Loucy (cell line): ENCODE measurements around the gene RNF26.
"Not testable (repeated sequence)": the region's sequence is repeated elsewhere in the genome, so short reads cannot be mapped to it uniquely, and the experiment has no call there.

Experiments used
- H2AFZ ChIP-seq: fragments of 200-600 bp; sonication (generic); 2 replicates; pipeline ENCODE4 v1.6.0; 2016; ENCODE audit warnings: antibody characterized with exemption, mild to moderate bottlenecking, low read length, moderate library complexity
- H3F3A ChIP-seq: fragments of 200-600 bp; 2 replicates; pipeline ENCODE4 v1.6.0; 2016; ENCODE audit warnings: antibody characterized with exemption, low read depth, mild to moderate bottlenecking
- H3K27me3 ChIP-seq: fragments of 200-600 bp; sonication (generic); 2 replicates; pipeline ENCODE4 v1.6.1; 2014; ENCODE audit warnings: low read length, mild to moderate bottlenecking; ENCODE audit not compliant: insufficient read depth, poor library complexity, severe bottlenecking
- H3K36me3 ChIP-seq: fragments of 200-600 bp; sonication (generic); 2 replicates; pipeline ENCODE4 v1.6.1; 2016; ENCODE audit warnings: low read length; ENCODE audit not compliant: insufficient read depth
- H3K4me1 ChIP-seq: fragments of 200-600 bp; sonication (generic); 2 replicates; pipeline ENCODE4 v1.5.1; 2014; ENCODE audit warnings: low read length, mild to moderate bottlenecking; ENCODE audit not compliant: insufficient read depth, poor library complexity, severe bottlenecking
- H3K4me2 ChIP-seq: fragments of 200-600 bp; sonication (generic); 2 replicates; pipeline ENCODE4 v1.6.0; 2014; ENCODE audit warnings: antibody characterized with exemption, low read length, low read depth, mild to moderate bottlenecking; ENCODE audit not compliant: poor library complexity, severe bottlenecking
- H3K4me3 ChIP-seq: fragments of 200-600 bp; sonication (generic); 2 replicates; pipeline ENCODE4 v1.5.1; 2014; ENCODE audit warnings: low read length, mild to moderate bottlenecking, mixed read lengths; ENCODE audit not compliant: poor library complexity, severe bottlenecking
- H3K79me2 ChIP-seq: fragments of 200-600 bp; sonication (generic); 2 replicates; pipeline ENCODE4 v1.6.1; 2014; ENCODE audit warnings: low read length; ENCODE audit not compliant: insufficient read depth
- H3K9ac ChIP-seq: fragments of 200-600 bp; sonication (generic); 2 replicates; pipeline ENCODE4 v1.6.0; 2014; ENCODE audit warnings: mild to moderate bottlenecking, low read depth, low read length, moderate library complexity; ENCODE audit not compliant: poor library complexity, severe bottlenecking
- H3K9me2 ChIP-seq: fragments of 200-600 bp; sonication (generic); replicated peaks from 2 replicates; pipeline ENCODE4 v1.6.1; 2016; ENCODE audit warnings: low read depth, low read length, mixed read lengths
- H3K9me3 ChIP-seq: fragments of 200-600 bp; sonication (generic); 2 replicates; pipeline ENCODE4 v1.6.1; 2014; ENCODE audit warnings: mild to moderate bottlenecking, antibody characterized with exemption, low read length, low read depth; ENCODE audit not compliant: insufficient read depth
- H4K20me1 ChIP-seq: fragments of 200-600 bp; sonication (generic); 2 replicates; pipeline ENCODE4 v1.6.0; 2014; ENCODE audit warnings: antibody characterized with exemption, low read length, mild to moderate bottlenecking; ENCODE audit not compliant: insufficient read depth, poor library complexity, severe bottlenecking
- EZH2phosphoT487 ChIP-seq: fragments of 200-600 bp; IDR thresholded peaks from 2 replicates; pipeline ENCODE4 v1.6.1; 2018; ENCODE audit warnings: antibody characterized with exemption, mild to moderate bottlenecking, moderate library complexity, borderline replicate concordance
- TF ChIP-seq, protein P1 (sequence below): fragments of 200-600 bp; sonication (generic); conservative IDR thresholded peaks from 2 replicates; pipeline ENCODE4 v1.5.1; 2014; ENCODE audit warnings: mild to moderate bottlenecking, antibody characterized with exemption, low read length

RNF26 gene

DNA sequence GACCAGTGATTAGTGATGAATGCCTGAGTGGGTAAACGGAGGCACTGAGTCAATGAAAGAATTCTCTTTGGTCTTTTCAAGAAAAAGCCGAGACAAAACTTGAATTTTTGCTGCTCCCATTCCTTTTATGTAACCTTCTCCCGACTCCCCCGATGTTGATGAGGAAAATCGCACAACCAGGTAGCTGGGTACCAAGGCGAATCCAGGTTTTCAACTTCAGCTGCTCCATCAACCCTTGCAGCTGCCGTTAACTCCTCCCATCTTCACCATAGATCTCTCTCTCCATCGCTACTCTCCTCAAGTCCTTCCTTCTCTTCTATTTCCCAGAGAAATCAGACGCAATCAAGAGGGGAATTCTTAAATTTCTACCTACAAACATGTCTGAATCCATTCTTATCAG, 47.8 kb downstream of the RNF26 start:
- Histone ChIP-seq H3K27me3 (no peaks in the 10 kb centered on the region), H2AFZ (peak overlapping the region; percentile 44; the same call in 1 of the 2 replicates)

DNA sequence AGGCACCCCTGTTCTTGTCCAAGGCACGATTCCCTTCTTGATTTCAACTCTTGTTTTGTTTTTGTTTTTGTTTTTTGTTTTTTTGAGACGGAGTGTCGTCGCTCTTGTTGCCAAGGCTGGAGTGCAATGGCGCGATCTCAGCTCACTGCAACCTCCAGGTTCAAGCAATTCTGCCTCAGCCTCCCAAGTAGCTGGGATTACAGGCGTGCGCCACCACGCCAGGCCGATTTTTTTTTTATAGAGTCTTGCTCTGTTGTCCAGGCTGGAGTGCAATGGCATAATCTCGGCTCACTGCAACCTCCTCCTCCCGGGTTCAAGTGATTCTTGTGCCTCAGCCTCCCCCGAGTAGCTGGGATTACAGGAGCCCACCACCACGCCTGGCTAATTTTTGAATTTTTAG, 48.2 kb downstream of the RNF26 start:
- not testable (repeated sequence) for H3K36me3 ChIP-seq, H3F3A ChIP-seq, H3K9me2 ChIP-seq, H3K27me3 ChIP-seq, H3K9ac ChIP-seq, H3K4me3 ChIP-seq, H3K79me2 ChIP-seq, H3K4me2 ChIP-seq, H4K20me1 ChIP-seq, H3K9me3 ChIP-seq, H2AFZ ChIP-seq
- H3K4me1 ChIP-seq, result peaks cover 18% of the 10 kb centered on the region

More for the DNA sequence above, 47.8 kb downstream of the RNF26 start:
- Histone ChIP-seq H3K9me3 (no peaks in the 10 kb centered on the region), H4K20me1 (no peaks in the 10 kb centered on the region), H3K4me3 (peak overlapping the region; percentile 78), H3K79me2 (no peaks in the 10 kb centered on the region), H3K36me3 (no peaks in the 10 kb centered on the region), H3K4me2 (peak overlapping the region; percentile 78), H3K9me2 (no peaks in the 10 kb centered on the region), H3K4me1 (peaks cover 21% of the 10 kb centered on the region), H3F3A (no peaks in the 10 kb centered on the region), H3K9ac (no peak overlapping the region)
- TF ChIP-seq, protein P1, sequence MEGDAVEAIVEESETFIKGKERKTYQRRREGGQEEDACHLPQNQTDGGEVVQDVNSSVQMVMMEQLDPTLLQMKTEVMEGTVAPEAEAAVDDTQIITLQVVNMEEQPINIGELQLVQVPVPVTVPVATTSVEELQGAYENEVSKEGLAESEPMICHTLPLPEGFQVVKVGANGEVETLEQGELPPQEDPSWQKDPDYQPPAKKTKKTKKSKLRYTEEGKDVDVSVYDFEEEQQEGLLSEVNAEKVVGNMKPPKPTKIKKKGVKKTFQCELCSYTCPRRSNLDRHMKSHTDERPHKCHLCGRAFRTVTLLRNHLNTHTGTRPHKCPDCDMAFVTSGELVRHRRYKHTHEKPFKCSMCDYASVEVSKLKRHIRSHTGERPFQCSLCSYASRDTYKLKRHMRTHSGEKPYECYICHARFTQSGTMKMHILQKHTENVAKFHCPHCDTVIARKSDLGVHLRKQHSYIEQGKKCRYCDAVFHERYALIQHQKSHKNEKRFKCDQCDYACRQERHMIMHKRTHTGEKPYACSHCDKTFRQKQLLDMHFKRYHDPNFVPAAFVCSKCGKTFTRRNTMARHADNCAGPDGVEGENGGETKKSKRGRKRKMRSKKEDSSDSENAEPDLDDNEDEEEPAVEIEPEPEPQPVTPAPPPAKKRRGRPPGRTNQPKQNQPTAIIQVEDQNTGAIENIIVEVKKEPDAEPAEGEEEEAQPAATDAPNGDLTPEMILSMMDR, result no peak
- TF ChIP-seq EZH2phosphoT487, result no peak

DNA sequence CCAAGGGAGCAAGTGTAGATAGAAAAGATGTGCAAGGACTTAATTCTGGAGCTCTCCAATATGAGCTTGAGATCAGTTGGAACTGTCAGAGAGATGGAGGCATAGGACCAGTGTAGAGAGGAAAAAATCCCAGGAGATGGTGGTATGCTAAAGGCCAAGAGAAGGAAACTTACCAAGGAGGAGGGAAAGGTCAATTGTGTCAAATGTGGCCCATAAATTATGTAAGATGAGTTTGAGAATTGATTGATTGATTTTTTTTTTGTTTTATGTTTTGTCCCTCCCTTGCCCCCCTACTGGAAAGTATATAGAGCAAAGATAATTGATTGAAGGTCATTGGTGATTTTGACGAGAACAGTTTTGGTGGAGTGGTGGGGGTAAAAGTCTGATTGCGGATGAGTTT, 50.0 kb downstream of the RNF26 start:
- H3K9me2 ChIP-seq, result no peaks in the 10 kb centered on the region
- H3K27me3 ChIP-seq, result no peaks in the 10 kb centered on the region
- no peak overlapping the region for H3K4me2 ChIP-seq
- H3K9ac ChIP-seq, result no peak overlapping the region
- H3K9me3 ChIP-seq, result no peaks in the 10 kb centered on the region
- H3F3A ChIP-seq, result no peaks in the 10 kb centered on the region
- no peaks in the 10 kb centered on the region for H4K20me1 ChIP-seq
- no peak overlapping the region for H3K4me3 ChIP-seq
- H3K79me2 ChIP-seq, result no peaks in the 10 kb centered on the region
- TF ChIP-seq, protein P1, result no peak
- TF ChIP-seq EZH2phosphoT487, result no peak
- H3K4me1 ChIP-seq, result peaks cover 7% of the 10 kb centered on the region
- H2AFZ ChIP-seq, result no peak overlapping the region
- H3K36me3 ChIP-seq, result no peaks in the 10 kb centered on the region
